Myometrial cell (primary cell): ENCODE data around the gene NFKBIA. TPM values are rescaled to one million over a fixed set of nuclear protein-coding genes. Genes with fewer than 3 reads are reported as not detected.

Experiments
- total RNA-seq: library from RNA; depleted of rRNA; stranded (reverse); fragments of >200 nt; gene quantifications from 2 replicates; pipeline ENCODE4 v1.2.3, GENCODE V29; 2015

NFKBIA gene, protein sequence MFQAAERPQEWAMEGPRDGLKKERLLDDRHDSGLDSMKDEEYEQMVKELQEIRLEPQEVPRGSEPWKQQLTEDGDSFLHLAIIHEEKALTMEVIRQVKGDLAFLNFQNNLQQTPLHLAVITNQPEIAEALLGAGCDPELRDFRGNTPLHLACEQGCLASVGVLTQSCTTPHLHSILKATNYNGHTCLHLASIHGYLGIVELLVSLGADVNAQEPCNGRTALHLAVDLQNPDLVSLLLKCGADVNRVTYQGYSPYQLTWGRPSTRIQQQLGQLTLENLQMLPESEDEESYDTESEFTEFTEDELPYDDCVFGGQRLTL
- 133 and 147 TPM in 2 replicates for total RNA-seq

DNA sequence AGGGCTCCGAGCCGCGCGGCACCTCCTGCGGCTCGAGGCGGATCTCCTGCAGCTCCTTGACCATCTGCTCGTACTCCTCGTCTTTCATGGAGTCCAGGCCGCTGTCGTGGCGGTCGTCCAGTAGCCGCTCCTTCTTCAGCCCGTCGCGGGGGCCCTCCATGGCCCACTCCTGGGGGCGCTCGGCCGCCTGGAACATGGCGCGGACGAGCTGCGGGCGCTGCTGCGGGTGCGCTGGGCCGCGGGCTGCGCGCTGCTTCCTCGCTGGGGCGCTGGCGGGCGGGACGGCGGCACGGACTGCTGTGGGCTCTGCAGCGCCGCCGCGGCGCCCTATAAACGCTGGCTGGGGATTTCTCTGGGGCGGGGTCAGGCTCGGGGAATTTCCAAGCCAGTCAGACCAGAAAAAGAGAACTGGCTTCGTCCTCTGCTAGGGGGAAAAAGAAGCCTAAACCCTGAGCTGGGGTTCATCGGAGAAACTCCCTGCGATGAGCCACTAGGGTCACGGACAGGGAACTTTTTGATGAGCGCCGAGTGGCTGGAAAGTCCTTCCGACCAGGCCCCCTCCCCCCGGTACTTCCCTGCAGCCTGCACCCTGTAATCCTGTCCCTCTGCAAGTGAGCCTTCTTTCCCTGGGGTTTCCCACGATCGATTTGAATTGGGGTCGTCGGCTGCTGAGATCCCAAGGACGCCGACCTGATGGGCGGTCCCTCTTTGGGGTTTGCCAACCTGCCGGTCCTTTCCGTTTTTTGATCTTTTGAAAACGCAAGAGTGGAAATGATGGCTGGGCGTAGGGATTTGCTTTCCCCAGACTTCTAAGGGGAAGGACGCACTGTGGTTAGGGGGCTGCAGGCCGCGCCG is at the start of gene NFKBIA:
TSS of gene NFKBIA (minus strand) at position 301 of the 855 bp plus-strand sequence. CDS start at position 196, 105 bp downstream.

Other genes starting within 250 kb of the NFKBIA start
- 293 and 324 TPM in 2 replicates for gene PSMA6, start 112.4 kb downstream of the NFKBIA start, total RNA-seq
- gene INSM2, start 129.4 kb upstream of the NFKBIA start, total RNA-seq, result not detected in 2 replicates